LNCAP (cell line): ENCODE data around the gene TACR1.
A peak's percentile ranks its signal among the peaks of the same experiment; 100 is the strongest.

Source experiments
- CTCF ChIP-seq: fragments of 450-650 bp; IDR thresholded peaks from 2 replicates; pipeline ENCODE4 v1.5.1; 2017; ENCODE audit warnings: mild to moderate bottlenecking

The TACR1 gene

GRCh38 chr2:75100011-75100800 is 99.1 kb downstream of the TACR1 start:
- no peak for TF ChIP-seq CTCF

- TF ChIP-seq CTCF, result no peak
Measured at GRCh38 chr2:75099521-75099922, 99.8 kb downstream of the TACR1 start.

- TF ChIP-seq CTCF, result peak; percentile 44
Measured at GRCh38 chr2:75098856-75099255, 100.5 kb downstream of the TACR1 start.

GRCh38 chr2:75097831-75098230 is 101.5 kb downstream of the TACR1 start:
- no peak for TF ChIP-seq CTCF

- no peak for TF ChIP-seq CTCF
Measured at GRCh38 chr2:75094405-75094804, 104.9 kb downstream of the TACR1 start.

- no peak for TF ChIP-seq CTCF
Measured at GRCh38 chr2:75090770-75091515, 108.4 kb downstream of the TACR1 start.

GRCh38 chr2:75089471-75089870 is 109.8 kb downstream of the TACR1 start:
- TF ChIP-seq CTCF, result no peak
